HEK293T (cell line): ENCODE measurements around the gene CELA3B.
"Not testable (repeated sequence)": the region's sequence is repeated elsewhere in the genome, so short reads cannot be mapped to it uniquely, and the experiment has no call there.

Experiments
- CTBP1 ChIP-seq: fragments of 450-650 bp; IDR thresholded peaks from 2 replicates; pipeline ENCODE4 v1.6.1; 2016; ENCODE audit warnings: borderline replicate concordance
- HDGF ChIP-seq: fragments of 450-650 bp; IDR thresholded peaks from 2 replicates; pipeline ENCODE4 v1.6.1; 2017; ENCODE audit warnings: antibody characterized with exemption, borderline replicate concordance
- L3MBTL2 ChIP-seq: fragments of 450-650 bp; conservative IDR thresholded peaks from 2 replicates; pipeline ENCODE4 v1.6.1; 2016; ENCODE audit warnings: mild to moderate bottlenecking
- TARDBP ChIP-seq: fragments of 450-650 bp; IDR thresholded peaks from 2 replicates; pipeline ENCODE4 v1.6.1; 2016

DNA sequence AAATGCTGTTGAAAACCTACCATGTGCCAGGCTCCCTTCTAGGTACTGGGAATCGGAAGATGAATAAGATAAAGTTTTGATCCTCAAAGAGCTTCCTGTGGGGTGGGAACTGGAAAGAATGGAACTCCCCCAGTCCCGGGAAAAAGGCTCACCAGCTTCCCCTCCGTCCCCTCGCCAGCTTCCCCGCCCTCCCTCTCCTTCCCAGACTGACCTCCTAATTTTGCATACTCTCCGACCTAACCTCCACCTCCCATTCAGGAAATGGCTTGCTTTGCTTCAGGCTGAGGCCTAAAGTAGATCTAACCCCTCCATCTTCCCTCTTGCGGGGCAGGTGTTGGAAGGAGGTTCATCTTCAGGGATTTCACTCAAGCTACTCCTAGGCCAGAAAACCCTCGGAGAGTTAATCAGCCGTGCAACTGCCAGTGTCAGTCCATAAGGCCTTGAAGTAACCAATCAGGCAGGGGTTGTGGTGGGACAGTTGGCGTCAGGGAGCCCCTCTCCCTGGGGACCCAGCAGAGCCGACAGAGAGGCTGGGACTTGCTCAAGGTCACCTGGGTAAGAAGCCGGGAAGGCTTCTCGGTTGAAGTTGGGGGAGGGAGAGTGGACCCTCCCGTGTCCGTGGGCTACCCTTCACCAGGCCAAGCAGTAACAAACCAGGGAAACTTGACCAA, 21.9 kb downstream of the CELA3B start:
- not testable (repeated sequence) for TF ChIP-seq HDGF, L3MBTL2, TARDBP, CTBP1
